BE2C (cell line): Measurements from ENCODE around the gene CCNL1.
A peak's percentile ranks its signal among the peaks of the same experiment; 100 is the strongest.

Experiments used
- DNase-seq: peaks from one replicate; pipeline ENCODE4 v3.0.0-alpha.2; 2020
- H3K27me3 ChIP-seq: fragments of 250-450 bp; sonication (Bioruptor Pico); 2 replicates; pipeline ENCODE4 v1.5.1; 2020; ENCODE audit warnings: mild to moderate bottlenecking
- H3K36me3 ChIP-seq: fragments of 250-450 bp; sonication (Bioruptor Pico); 2 replicates; pipeline ENCODE4 v1.5.1; 2020; ENCODE audit warnings: mild to moderate bottlenecking
- H3K4me1 ChIP-seq: fragments of 250-450 bp; sonication (Bioruptor Pico); 2 replicates; pipeline ENCODE4 v1.5.1; 2020
- H3K4me3 ChIP-seq: 2 replicates; pipeline ENCODE4 v1.5.1; 2011; ENCODE audit warnings: low read depth, low read length
- H3K9me3 ChIP-seq: fragments of 250-450 bp; sonication (Bioruptor Pico); 2 replicates; pipeline ENCODE4 v1.5.1; 2020
- CTCF ChIP-seq: IDR thresholded peaks from 2 replicates; pipeline ENCODE4 v1.5.1; 2012; ENCODE audit warnings: mild to moderate bottlenecking, low read depth, low read length

Gene CCNL1

GRCh38 chr3:157160658-157161424 lies 894 bp upstream of the CCNL1 start:
- Histone ChIP-seq H3K36me3 (peaks cover 40% of the 10 kb centered on the region), H3K4me3 (peak overlapping the region; percentile 98), H3K4me1 (peaks cover 11% of the 10 kb centered on the region), H3K27me3 (no peaks in the 10 kb centered on the region), H3K9me3 (no peaks in the 10 kb centered on the region)
- TF ChIP-seq CTCF: no peak
- DNase-seq: peak; percentile 62

- Histone ChIP-seq H3K36me3 (peaks cover 56% of the 10 kb centered on the region), H3K27me3 (no peaks in the 10 kb centered on the region), H3K4me3 (peak overlapping the region; percentile 98), H3K4me1 (peaks cover 11% of the 10 kb centered on the region), H3K9me3 (no peaks in the 10 kb centered on the region)
- peak; percentile 21; the same call in 1 of the 2 replicates for TF ChIP-seq CTCF
- peak; percentile 76 for DNase-seq
These were observed 748 bp downstream of the CCNL1 start for GRCh38 chr3:157159037-157159761.

GRCh38 chr3:157157836-157158235 lies 2.1 kb downstream of the CCNL1 start:
- Histone ChIP-seq H3K4me1 (peaks cover 11% of the 10 kb centered on the region), H3K9me3 (no peaks in the 10 kb centered on the region), H3K4me3 (peak overlapping the region; percentile 98), H3K36me3 (peaks cover 70% of the 10 kb centered on the region), H3K27me3 (no peaks in the 10 kb centered on the region)
- DNase-seq: no peak
- TF ChIP-seq CTCF: no peak

GRCh38 chr3:157156837-157157635 lies 2.9 kb downstream of the CCNL1 start:
- no peaks in the 10 kb centered on the region for H3K27me3 ChIP-seq
- H3K36me3 ChIP-seq: peaks cover 78% of the 10 kb centered on the region
- peak overlapping the region; percentile 98 for H3K4me3 ChIP-seq
- no peaks in the 10 kb centered on the region for H3K9me3 ChIP-seq
- peaks cover 11% of the 10 kb centered on the region for H3K4me1 ChIP-seq
- DNase-seq: no peak
- TF ChIP-seq CTCF: no peak

DNA sequence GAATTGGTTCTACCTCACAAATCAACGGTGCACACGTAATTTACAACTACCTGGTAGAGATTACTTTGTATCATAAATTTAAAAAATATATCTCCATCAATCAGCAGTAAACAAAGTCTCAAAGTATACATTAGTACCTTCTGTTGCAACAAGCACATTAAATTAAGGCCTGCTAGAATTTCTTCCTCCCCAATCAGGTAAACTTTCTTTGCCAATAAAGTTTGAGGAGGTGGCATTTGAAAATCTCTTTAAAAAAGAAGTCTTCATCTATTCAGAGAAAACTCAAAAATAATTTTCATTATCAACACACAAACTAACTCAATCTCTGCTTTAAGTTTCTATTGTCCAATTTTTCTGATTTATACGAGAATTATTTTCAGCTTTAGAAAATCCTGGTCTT lies 4.4 kb downstream of the CCNL1 start:
- TF ChIP-seq CTCF: no peak
- no peaks in the 10 kb centered on the region for H3K27me3 ChIP-seq
- H3K4me1 ChIP-seq: peaks cover 8% of the 10 kb centered on the region
- peak overlapping the region; percentile 26 for H3K4me3 ChIP-seq
- peaks cover 93% of the 10 kb centered on the region for H3K36me3 ChIP-seq
- H3K9me3 ChIP-seq: no peaks in the 10 kb centered on the region
- DNase-seq: no peak
